ENCODE measurements around the gene METTL25.

- TF ChIP-seq BRCA1 (IDR thresholded peaks at IDR 0.05; ENCODE audit: low read depth, low read length) (no peak), POLR2A (IDR thresholded peaks at IDR 0.05; ENCODE audit: control extremely low read depth in 1 of 2, low read depth in 2 of 2, low read length in 2 of 2) (no peak), RXRA (IDR thresholded peaks at IDR 0.05; ENCODE audit: insufficient read depth, low read depth, low read length) (no peak), ATF2 (IDR thresholded peaks at IDR 0.05; ENCODE audit: low read length) (no peak), SIN3A (conservative IDR thresholded peaks at IDR 0.05 in 1 of 2, IDR thresholded peaks at IDR 0.05 in 1 of 2; ENCODE audit: low read depth in 1 of 2, low read length in 2 of 2) (no peak)
- TF ChIP-seq, protein P1, sequence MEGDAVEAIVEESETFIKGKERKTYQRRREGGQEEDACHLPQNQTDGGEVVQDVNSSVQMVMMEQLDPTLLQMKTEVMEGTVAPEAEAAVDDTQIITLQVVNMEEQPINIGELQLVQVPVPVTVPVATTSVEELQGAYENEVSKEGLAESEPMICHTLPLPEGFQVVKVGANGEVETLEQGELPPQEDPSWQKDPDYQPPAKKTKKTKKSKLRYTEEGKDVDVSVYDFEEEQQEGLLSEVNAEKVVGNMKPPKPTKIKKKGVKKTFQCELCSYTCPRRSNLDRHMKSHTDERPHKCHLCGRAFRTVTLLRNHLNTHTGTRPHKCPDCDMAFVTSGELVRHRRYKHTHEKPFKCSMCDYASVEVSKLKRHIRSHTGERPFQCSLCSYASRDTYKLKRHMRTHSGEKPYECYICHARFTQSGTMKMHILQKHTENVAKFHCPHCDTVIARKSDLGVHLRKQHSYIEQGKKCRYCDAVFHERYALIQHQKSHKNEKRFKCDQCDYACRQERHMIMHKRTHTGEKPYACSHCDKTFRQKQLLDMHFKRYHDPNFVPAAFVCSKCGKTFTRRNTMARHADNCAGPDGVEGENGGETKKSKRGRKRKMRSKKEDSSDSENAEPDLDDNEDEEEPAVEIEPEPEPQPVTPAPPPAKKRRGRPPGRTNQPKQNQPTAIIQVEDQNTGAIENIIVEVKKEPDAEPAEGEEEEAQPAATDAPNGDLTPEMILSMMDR (IDR thresholded peaks at IDR 0.05; ENCODE audit: control extremely low read depth in 1 of 3, insufficient read depth in 1 of 3, low read depth in 1 of 3, low read length in 3 of 3): no peak
- TF ChIP-seq, protein P2, sequence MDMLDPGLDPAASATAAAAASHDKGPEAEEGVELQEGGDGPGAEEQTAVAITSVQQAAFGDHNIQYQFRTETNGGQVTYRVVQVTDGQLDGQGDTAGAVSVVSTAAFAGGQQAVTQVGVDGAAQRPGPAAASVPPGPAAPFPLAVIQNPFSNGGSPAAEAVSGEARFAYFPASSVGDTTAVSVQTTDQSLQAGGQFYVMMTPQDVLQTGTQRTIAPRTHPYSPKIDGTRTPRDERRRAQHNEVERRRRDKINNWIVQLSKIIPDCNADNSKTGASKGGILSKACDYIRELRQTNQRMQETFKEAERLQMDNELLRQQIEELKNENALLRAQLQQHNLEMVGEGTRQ (IDR thresholded peaks at IDR 0.05; ENCODE audit: low read length): no peak
Observed at GRCh38 chr12:82359115-82359478, 768 bp downstream of the METTL25 start.
